Upper lobe of left lung (tissue), 6 donors: ENCODE data around the gene PTPRM. TPM values are rescaled to one million over a fixed set of nuclear protein-coding genes. Genes with fewer than 3 reads are reported as not detected.

Experiments used
- ATAC-seq, 2 donors: fragments of 200-7000 bp; cut with Tn5 transposase; one replicate each; pipeline ENCODE4 v1.9.1; 2022; ENCODE audit warnings: mild to moderate bottlenecking in 2 of 2, moderate library complexity in 2 of 2; ENCODE audit not compliant: low FRiP score in 2 of 2
- DNase-seq, 2 donors: peaks; one replicate each; pipeline ENCODE4 v3.0.0-alpha.2; 2019 to 2020
- H3K27ac ChIP-seq, 4 donors: fragments of 200-600 bp; sonication (generic); one replicate each; pipeline ENCODE4 v1.5.1; 2016 to 2019
- H3K27me3 ChIP-seq, 4 donors: fragments of 200-600 bp; sonication (generic); one replicate each; pipeline ENCODE4 v1.5.1; 2017 to 2019
- H3K36me3 ChIP-seq, 4 donors: fragments of 200-600 bp; sonication (generic); one replicate each; pipeline ENCODE4 v1.5.1; 2016 to 2019
- H3K4me1 ChIP-seq, 4 donors: fragments of 200-600 bp; sonication (generic); one replicate each; pipeline ENCODE4 v1.5.1; 2018 to 2019
- H3K4me3 ChIP-seq, 4 donors: fragments of 200-600 bp; sonication (generic); one replicate each; pipeline ENCODE4 v1.5.1; 2017 to 2019; ENCODE audit warnings: mild to moderate bottlenecking in 2 of 4, moderate library complexity in 1 of 4
- H3K9me3 ChIP-seq, 4 donors: fragments of 200-600 bp; sonication (generic); one replicate each; pipeline ENCODE4 v1.5.1; 2018 to 2019
- EP300 ChIP-seq, 4 donors: sonication (generic); formaldehyde crosslinking; IDR thresholded peaks; one replicate each; pipeline ENCODE4 v1.5.1; 2017; ENCODE audit warnings: antibody characterized with exemption in 4 of 4, control low read depth in 2 of 4
- POLR2A ChIP-seq, 4 donors: fragments of 450-650 bp; IDR thresholded peaks; one replicate each; pipeline ENCODE4 v1.5.1; 2016 to 2017; ENCODE audit warnings: antibody characterized with exemption in 4 of 4, mild to moderate bottlenecking in 2 of 4
- POLR2AphosphoS5 ChIP-seq, 2 donors: sonication (generic); formaldehyde crosslinking; IDR thresholded peaks; one replicate each; pipeline ENCODE4 v1.5.1; 2017; ENCODE audit warnings: antibody characterized with exemption in 2 of 2
- WGBS, 2 donors: methylation state at CpG; one replicate each; pipeline ENCODE4 v1.1.5; 2017 to 2018; 5-methylcytosine and 5-hydroxymethylcytosine counted together
- total RNA-seq, 6 donors: library from RNA; depleted of rRNA in 4 of 6; stranded (reverse); fragments of >200 nt in 4 of 6; gene quantifications; one replicate each; pipeline versions ENCODE4 v1.1.0 to v1.2.1, GENCODE V29; 2016 to 2021
- TF ChIP-seq, protein P1 (sequence below), 6 experiments: fragments of 450-650 bp in 4 of 6; fragments of 200-600 bp in 2 of 6; sonication (generic) in 2 of 6; IDR thresholded peaks; one replicate each; pipeline ENCODE4 v1.5.1; 2016 to 2019; ENCODE audit warnings: antibody characterized with exemption in 6 of 6
- donor health status: DM: no; HTN: no; CAD: no; lungs with moderate emphysema.
- donor health status: DM: no; HTN: yes; CAD: no; lungs with severe emphysema.

The PTPRM gene
- total RNA-seq, 6 donors from 2014 or later = 82.0 to 201 (median 154) TPM

DNA sequence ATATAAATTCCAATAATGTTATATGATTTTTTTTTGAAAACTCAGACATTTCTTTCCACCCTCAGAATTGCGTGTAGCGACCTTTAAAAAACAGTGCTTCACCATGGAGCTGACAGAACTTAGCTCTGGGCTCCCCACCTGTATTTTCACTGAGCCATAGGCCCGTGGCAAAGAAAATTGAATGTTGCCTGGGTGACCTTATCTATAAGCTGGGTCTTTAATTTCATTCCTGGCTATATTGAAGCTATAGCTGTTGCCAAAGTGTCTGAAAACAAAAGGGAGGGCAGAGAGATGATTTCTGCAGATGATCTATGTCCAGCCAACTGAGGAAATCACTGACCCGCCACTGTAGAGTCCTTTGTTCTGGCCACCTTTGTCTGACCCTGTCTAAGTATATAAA is 411.7 kb downstream of the PTPRM start:
- 85 to 88% methylated on average over 4 of the region's 4 CpGs for WGBS, 2 donors
- ATAC-seq = no peak
- H3K27ac ChIP-seq = no peak overlapping the region
- H3K4me3 ChIP-seq = no peak overlapping the region
- H3K9me3 ChIP-seq = no peaks in the 10 kb centered on the region
- TF ChIP-seq EP300 (IDR thresholded peaks at IDR 0.05) (no peak), POLR2AphosphoS5 (IDR thresholded peaks at IDR 0.05) (no peak), POLR2A (IDR thresholded peaks at IDR 0.05) (no peak)
- TF ChIP-seq, protein P1, sequence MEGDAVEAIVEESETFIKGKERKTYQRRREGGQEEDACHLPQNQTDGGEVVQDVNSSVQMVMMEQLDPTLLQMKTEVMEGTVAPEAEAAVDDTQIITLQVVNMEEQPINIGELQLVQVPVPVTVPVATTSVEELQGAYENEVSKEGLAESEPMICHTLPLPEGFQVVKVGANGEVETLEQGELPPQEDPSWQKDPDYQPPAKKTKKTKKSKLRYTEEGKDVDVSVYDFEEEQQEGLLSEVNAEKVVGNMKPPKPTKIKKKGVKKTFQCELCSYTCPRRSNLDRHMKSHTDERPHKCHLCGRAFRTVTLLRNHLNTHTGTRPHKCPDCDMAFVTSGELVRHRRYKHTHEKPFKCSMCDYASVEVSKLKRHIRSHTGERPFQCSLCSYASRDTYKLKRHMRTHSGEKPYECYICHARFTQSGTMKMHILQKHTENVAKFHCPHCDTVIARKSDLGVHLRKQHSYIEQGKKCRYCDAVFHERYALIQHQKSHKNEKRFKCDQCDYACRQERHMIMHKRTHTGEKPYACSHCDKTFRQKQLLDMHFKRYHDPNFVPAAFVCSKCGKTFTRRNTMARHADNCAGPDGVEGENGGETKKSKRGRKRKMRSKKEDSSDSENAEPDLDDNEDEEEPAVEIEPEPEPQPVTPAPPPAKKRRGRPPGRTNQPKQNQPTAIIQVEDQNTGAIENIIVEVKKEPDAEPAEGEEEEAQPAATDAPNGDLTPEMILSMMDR (IDR thresholded peaks at IDR 0.05) = no peak
- H3K27me3 ChIP-seq = no peaks in the 10 kb centered on the region
- no peaks in the 10 kb centered on the region for H3K4me1 ChIP-seq
- no peak for DNase-seq
- H3K36me3 ChIP-seq = no peaks in the 10 kb centered on the region

GRCh38 chr18:7979714-7980113 is 412.6 kb downstream of the PTPRM start:
- no peak overlapping the region for H3K27ac ChIP-seq
- H3K27me3 ChIP-seq = no peaks in the 10 kb centered on the region
- WGBS, 2 donors = 98% methylated on average over 8 of the region's 8 CpGs
- H3K4me1 ChIP-seq = no peaks in the 10 kb centered on the region
- ATAC-seq (peak in 1 of 2 donors; percentile 34), DNase-seq (no peak)
- H3K4me3 ChIP-seq = no peak overlapping the region
- TF ChIP-seq EP300 (IDR thresholded peaks at IDR 0.05) = no peak
- H3K9me3 ChIP-seq = no peaks in the 10 kb centered on the region
- H3K36me3 ChIP-seq = no peaks in the 10 kb centered on the region

- H3K36me3 ChIP-seq = no peaks in the 10 kb centered on the region
- H3K27ac ChIP-seq = no peak overlapping the region
- no peak for ATAC-seq
- TF ChIP-seq POLR2A (IDR thresholded peaks at IDR 0.05) (no peak), POLR2AphosphoS5 (IDR thresholded peaks at IDR 0.05) (no peak), EP300 (IDR thresholded peaks at IDR 0.05) (no peak)
- TF ChIP-seq, protein P1 (IDR thresholded peaks at IDR 0.05) = no peak
- DNase-seq = no peak
- no peaks in the 10 kb centered on the region for H3K27me3 ChIP-seq
- H3K4me3 ChIP-seq = no peak overlapping the region
- 96 to 100% methylated on average over 3 of the region's 3 CpGs for WGBS, 2 donors
- no peaks in the 10 kb centered on the region for H3K9me3 ChIP-seq
- H3K4me1 ChIP-seq = no peaks in the 10 kb centered on the region
Observed at GRCh38 chr18:7980136-7980535, 413.0 kb downstream of the PTPRM start.

DNA sequence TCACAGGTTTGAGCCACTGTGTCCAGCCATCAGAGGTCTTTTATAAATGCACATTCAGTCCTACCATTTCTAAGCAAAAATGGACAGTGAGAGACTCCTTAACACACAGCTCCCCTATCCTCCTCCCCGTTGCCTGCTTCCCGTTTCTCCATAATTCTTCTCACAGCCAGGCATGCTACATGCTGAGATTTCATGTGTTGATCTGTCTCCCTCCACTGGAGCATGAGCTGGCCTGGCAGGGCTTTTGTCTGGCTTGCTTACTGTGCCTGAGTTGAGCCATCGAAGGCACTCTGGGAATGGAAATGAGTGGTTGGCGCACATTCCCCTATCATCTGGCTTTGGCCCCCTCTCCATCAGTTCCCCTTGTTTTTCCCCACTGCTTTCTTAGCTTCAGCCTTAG is 413.5 kb downstream of the PTPRM start:
- Histone ChIP-seq H3K4me3 (no peak overlapping the region), H3K36me3 (no peaks in the 10 kb centered on the region), H3K4me1 (no peaks in the 10 kb centered on the region), H3K27me3 (no peaks in the 10 kb centered on the region), H3K27ac (no peak overlapping the region), H3K9me3 (no peaks in the 10 kb centered on the region)
- no peak for ATAC-seq
- WGBS, 2 donors = 93 to 94% methylated on average over 4 of the region's 4 CpGs
- TF ChIP-seq, protein P1 (IDR thresholded peaks at IDR 0.05) = no peak
- TF ChIP-seq EP300 (IDR thresholded peaks at IDR 0.05) (no peak), POLR2AphosphoS5 (IDR thresholded peaks at IDR 0.05) (no peak), POLR2A (IDR thresholded peaks at IDR 0.05) (no peak)
- DNase-seq = no peak

DNA sequence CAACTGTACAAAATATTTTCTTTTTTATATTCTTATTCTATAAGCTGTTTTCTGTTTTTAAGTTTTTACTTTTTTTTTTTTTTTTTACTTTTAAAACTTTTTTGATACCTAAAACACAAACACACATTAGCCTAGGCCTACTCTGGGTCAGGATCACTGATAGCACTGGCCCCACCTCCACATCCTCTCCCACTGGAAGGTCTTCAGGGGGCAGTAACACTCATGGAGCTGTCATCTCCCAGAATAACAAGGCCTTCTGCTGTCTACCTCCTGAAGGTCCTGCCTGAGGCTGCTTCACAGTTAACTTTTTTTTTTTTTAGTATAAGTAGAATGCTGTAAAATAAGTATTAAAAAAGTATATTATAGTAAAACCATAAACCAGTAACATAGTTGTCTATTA is 415.1 kb downstream of the PTPRM start:
- DNase-seq (no peak), ATAC-seq (no peak)
- no peak overlapping the region for H3K4me3 ChIP-seq
- H3K36me3 ChIP-seq = no peaks in the 10 kb centered on the region
- H3K27ac ChIP-seq = no peak overlapping the region
- no peaks in the 10 kb centered on the region for H3K4me1 ChIP-seq
- TF ChIP-seq, protein P1 (IDR thresholded peaks at IDR 0.05) = no peak
- H3K27me3 ChIP-seq = no peaks in the 10 kb centered on the region
- no peaks in the 10 kb centered on the region for H3K9me3 ChIP-seq
